RWPE2 (cell line): Measurements from ENCODE around the gene KAZALD1.

Source experiments
- ATAC-seq: fragments of 200-7000 bp; cut with Tn5 transposase; 3 replicates; pipeline ENCODE4 v1.9.1; 2021; ENCODE audit warnings: low read depth
- DNase-seq: peaks from one replicate; pipeline ENCODE4 v3.0.0-alpha.2; 2020; ENCODE audit warnings: low spot score
- H3K27ac ChIP-seq: fragments of 450-650 bp; 2 replicates; pipeline ENCODE4 v1.5.1; 2017; ENCODE audit warnings: mild to moderate bottlenecking; ENCODE audit not compliant: poor library complexity, severe bottlenecking
- H3K27me3 ChIP-seq: fragments of 250-450 bp; sonication (Bioruptor Pico); 2 replicates; pipeline ENCODE4 v1.5.1; 2021; ENCODE audit warnings: mild to moderate bottlenecking, moderate library complexity; ENCODE audit not compliant: insufficient read depth, poor library complexity, severe bottlenecking
- H3K36me3 ChIP-seq: fragments of 250-450 bp; sonication (Bioruptor Pico); 2 replicates; pipeline ENCODE4 v1.5.1; 2020; ENCODE audit warnings: low read depth, mild to moderate bottlenecking, moderate library complexity
- H3K4me1 ChIP-seq: fragments of 250-450 bp; sonication (Bioruptor Pico); 2 replicates; pipeline ENCODE4 v1.5.1; 2021; ENCODE audit warnings: mild to moderate bottlenecking, moderate library complexity; ENCODE audit not compliant: insufficient read depth, poor library complexity, severe bottlenecking
- H3K4me3 ChIP-seq: fragments of 250-450 bp; sonication (Bioruptor Pico); 2 replicates; pipeline ENCODE4 v1.5.1; 2021; ENCODE audit warnings: mild to moderate bottlenecking, moderate library complexity; ENCODE audit not compliant: severe bottlenecking
- H3K9me3 ChIP-seq: fragments of 250-450 bp; sonication (Bioruptor Pico); 2 replicates; pipeline ENCODE4 v1.5.1; 2021; ENCODE audit warnings: mild to moderate bottlenecking, moderate library complexity; ENCODE audit not compliant: severe bottlenecking
- CTCF ChIP-seq: fragments of 450-650 bp; IDR thresholded peaks from one replicate; pipeline ENCODE4 v1.5.1; 2017; ENCODE audit warnings: mild to moderate bottlenecking, moderate library complexity; ENCODE audit not compliant: poor library complexity, severe bottlenecking

KAZALD1 gene

GRCh38 chr10:101087376-101087775, 25.6 kb downstream of the KAZALD1 start:
- ATAC-seq = no peak

DNA sequence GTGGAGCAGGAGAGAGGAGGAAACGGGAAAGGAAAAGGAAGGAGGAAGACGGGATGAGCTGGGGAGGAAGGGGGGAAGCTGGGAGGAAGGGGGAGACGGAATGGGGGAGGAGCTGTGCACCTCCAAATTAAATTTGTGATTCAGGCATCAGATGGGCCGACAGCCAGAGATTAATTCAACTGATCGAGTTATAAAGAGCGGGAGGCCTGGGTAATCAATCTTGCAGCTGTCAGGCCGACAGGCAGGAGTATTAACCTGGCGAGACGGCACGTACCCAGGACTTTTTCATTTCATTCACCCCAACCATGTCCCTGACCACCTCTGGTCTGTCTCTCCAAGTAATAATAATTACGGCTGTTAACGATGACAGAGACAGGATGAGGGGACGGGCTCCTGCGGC, 26.2 kb downstream of the KAZALD1 start:
- H3K9me3 ChIP-seq = no peaks in the 10 kb centered on the region
- H3K27ac ChIP-seq = no peak overlapping the region
- no peak overlapping the region for H3K4me3 ChIP-seq
- no peak for TF ChIP-seq CTCF
- no peaks in the 10 kb centered on the region for H3K36me3 ChIP-seq
- ATAC-seq = no peak
- no peaks in the 10 kb centered on the region for H3K4me1 ChIP-seq
- H3K27me3 ChIP-seq = peaks cover 3% of the 10 kb centered on the region
- no peak for DNase-seq

More at GRCh38 chr10:101087376-101087775, 25.6 kb downstream of the KAZALD1 start:
- H3K27me3 ChIP-seq = peaks cover 3% of the 10 kb centered on the region
- H3K27ac ChIP-seq = no peak overlapping the region
- H3K36me3 ChIP-seq = no peaks in the 10 kb centered on the region
- DNase-seq = no peak
- no peaks in the 10 kb centered on the region for H3K4me1 ChIP-seq
- H3K9me3 ChIP-seq = no peaks in the 10 kb centered on the region
- H3K4me3 ChIP-seq = no peak overlapping the region
- no peak for TF ChIP-seq CTCF

GRCh38 chr10:101089520-101090299, 27.9 kb downstream of the KAZALD1 start:
- no peak for DNase-seq
- no peak for ATAC-seq
- no peak overlapping the region for H3K27ac ChIP-seq
- peaks cover 3% of the 10 kb centered on the region for H3K27me3 ChIP-seq
- H3K4me1 ChIP-seq = no peaks in the 10 kb centered on the region
- H3K4me3 ChIP-seq = no peak overlapping the region
- no peaks in the 10 kb centered on the region for H3K9me3 ChIP-seq
- no peaks in the 10 kb centered on the region for H3K36me3 ChIP-seq
- no peak for TF ChIP-seq CTCF

DNA sequence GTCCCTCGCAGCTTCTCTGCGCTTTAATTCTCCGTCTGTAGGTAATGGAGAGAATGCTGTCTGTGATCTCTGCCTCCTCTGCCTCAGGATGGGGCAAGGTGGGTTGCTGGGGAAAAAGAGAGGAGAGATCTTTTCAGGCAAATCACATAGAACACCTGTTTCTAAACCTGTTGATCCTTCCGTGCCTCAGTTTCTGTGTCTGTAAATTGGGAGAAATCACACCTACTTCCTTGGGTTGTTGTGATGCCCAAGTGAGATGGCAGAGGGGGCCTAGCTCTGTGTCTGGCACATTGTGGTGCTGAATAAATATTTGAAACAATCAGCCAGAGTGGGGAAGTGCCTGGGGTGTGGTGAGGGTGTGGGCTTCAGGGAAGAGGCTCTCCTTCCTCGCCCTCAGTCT, 28.8 kb downstream of the KAZALD1 start:
- TF ChIP-seq CTCF = no peak
- DNase-seq = no peak
- no peaks in the 10 kb centered on the region for H3K9me3 ChIP-seq
- no peaks in the 10 kb centered on the region for H3K36me3 ChIP-seq
- ATAC-seq = no peak
- H3K27ac ChIP-seq = no peak overlapping the region
- no peaks in the 10 kb centered on the region for H3K4me1 ChIP-seq
- no peak overlapping the region for H3K4me3 ChIP-seq
- peaks cover 3% of the 10 kb centered on the region for H3K27me3 ChIP-seq
